DMS153 treated with DMSO at 0.1 percent for 48 hours (cell line): ENCODE data around the gene GHRL.
"Not testable (repeated sequence)": the region's sequence is repeated elsewhere in the genome, so short reads cannot be mapped to it uniquely, and the experiment has no call there.

Experiments used
- DNase-seq: peaks from one replicate; lab custom pipeline; 2025; ENCODE audit not compliant: unreplicated experiment; lab: John Stamatoyannopoulos, UW

The GHRL gene

GRCh38 chr3:10299679-10300078 is 6.9 kb upstream of the GHRL start:
- DNase-seq, result no peak

- DNase-seq, result no peak
These were observed 6.4 kb upstream of the GHRL start for GRCh38 chr3:10299175-10299574.

GRCh38 chr3:10298064-10298463 is 5.3 kb upstream of the GHRL start:
- DNase-seq, result not testable (repeated sequence)

- no peak for DNase-seq
These were observed 1.4 kb upstream of the GHRL start for GRCh38 chr3:10294030-10294586.

- DNase-seq, result no peak
These were observed 1.1 kb downstream of the GHRL start for GRCh38 chr3:10291641-10292040.

- DNase-seq, result no peak
These were observed 2.1 kb downstream of the GHRL start for GRCh38 chr3:10290481-10291176.

GRCh38 chr3:10289787-10290355 is 2.9 kb downstream of the GHRL start:
- no peak for DNase-seq

- DNase-seq, result no peak
These were observed 3.7 kb downstream of the GHRL start for GRCh38 chr3:10289077-10289476.

- no peak for DNase-seq
These were observed 4.2 kb downstream of the GHRL start for GRCh38 chr3:10288575-10288960.

GRCh38 chr3:10287936-10288574 is 4.7 kb downstream of the GHRL start:
- no peak for DNase-seq

- no peak for DNase-seq
These were observed 6.0 kb downstream of the GHRL start for GRCh38 chr3:10286596-10287295.

GRCh38 chr3:10286133-10286524 is 6.6 kb downstream of the GHRL start:
- no peak for DNase-seq

GRCh38 chr3:10285272-10286132 is 7.2 kb downstream of the GHRL start:
- no peak for DNase-seq

GRCh38 chr3:10284496-10284895 is 8.3 kb downstream of the GHRL start:
- no peak for DNase-seq

- no peak for DNase-seq
These were observed 9.1 kb downstream of the GHRL start for GRCh38 chr3:10283638-10284037.

- no peak for DNase-seq
These were observed 10.8 kb downstream of the GHRL start for GRCh38 chr3:10281951-10282350.

- no peak for DNase-seq
These were observed 12.2 kb downstream of the GHRL start for GRCh38 chr3:10280571-10280970.

GRCh38 chr3:10280177-10280529 is 12.6 kb downstream of the GHRL start:
- DNase-seq, result no peak

- no peak for DNase-seq
These were observed 13.2 kb downstream of the GHRL start for GRCh38 chr3:10279384-10280176.

- no peak for DNase-seq
These were observed 14.2 kb downstream of the GHRL start for GRCh38 chr3:10278501-10278900.
